Activated CD8-positive, alpha-beta memory T cell treated with anti-CD3 and anti-CD28 coated beads for 48 hours (primary cell): ENCODE results near the gene SGPL1.
"Not testable (repeated sequence)": the region's sequence is repeated elsewhere in the genome, so short reads cannot be mapped to it uniquely, and the experiment has no call there.

ENCODE experiments used
- DNase-seq, 3 experiments: peaks; one replicate each; pipeline ENCODE4 v3.0.0-alpha.2; 2020; ENCODE audit warnings: low read depth in 2 of 3, low spot score in 2 of 3

Gene SGPL1

GRCh38 chr10:70837660-70838059 is 21.9 kb downstream of the SGPL1 start:
- DNase-seq = no peak

DNA sequence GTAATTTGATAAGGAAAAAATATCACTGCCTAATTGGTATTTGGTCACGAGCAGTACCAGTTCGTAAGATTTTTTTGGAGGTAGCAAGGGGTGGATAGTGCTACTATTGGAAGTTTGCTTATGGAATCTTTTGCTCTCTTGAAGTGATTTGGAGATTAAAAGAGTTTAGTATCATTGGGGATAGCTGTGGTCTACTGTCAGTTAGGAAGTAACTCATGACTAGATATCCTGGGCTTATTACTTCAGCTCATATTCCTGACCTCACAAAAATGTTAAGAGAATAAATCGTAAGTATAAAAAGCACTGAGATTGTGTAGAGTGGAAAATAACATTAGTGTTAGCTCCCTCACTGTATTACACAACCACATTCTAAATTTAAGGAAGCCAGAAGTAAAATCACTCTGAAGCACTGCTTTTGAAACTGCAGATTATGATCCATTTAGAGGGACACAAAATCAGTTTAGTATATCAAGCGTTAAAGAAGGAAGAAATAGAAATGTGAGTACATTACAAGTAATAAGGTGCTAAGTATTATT is 22.6 kb downstream of the SGPL1 start:
- DNase-seq = no peak

DNA sequence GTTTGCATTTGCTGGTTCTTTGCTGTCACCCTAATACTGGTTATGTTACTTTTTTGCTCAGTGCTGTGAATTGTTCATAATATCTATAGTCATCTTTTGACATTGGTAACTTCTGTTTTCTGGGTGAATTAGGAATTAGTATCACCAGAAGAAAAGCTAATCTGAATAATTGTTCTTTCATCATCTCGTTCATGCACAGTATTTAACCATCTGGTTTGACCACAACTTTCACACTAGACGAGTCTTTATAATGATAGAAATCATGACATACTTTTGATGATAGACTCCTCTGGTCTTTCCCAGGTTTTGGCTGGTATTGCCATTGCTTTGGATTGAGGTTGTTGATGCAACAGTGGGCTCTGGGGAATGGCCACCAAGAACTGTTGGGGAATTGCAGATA is 25.1 kb downstream of the SGPL1 start:
- DNase-seq = no peak

GRCh38 chr10:70843333-70843732 is 27.6 kb downstream of the SGPL1 start:
- no peak for DNase-seq

DNA sequence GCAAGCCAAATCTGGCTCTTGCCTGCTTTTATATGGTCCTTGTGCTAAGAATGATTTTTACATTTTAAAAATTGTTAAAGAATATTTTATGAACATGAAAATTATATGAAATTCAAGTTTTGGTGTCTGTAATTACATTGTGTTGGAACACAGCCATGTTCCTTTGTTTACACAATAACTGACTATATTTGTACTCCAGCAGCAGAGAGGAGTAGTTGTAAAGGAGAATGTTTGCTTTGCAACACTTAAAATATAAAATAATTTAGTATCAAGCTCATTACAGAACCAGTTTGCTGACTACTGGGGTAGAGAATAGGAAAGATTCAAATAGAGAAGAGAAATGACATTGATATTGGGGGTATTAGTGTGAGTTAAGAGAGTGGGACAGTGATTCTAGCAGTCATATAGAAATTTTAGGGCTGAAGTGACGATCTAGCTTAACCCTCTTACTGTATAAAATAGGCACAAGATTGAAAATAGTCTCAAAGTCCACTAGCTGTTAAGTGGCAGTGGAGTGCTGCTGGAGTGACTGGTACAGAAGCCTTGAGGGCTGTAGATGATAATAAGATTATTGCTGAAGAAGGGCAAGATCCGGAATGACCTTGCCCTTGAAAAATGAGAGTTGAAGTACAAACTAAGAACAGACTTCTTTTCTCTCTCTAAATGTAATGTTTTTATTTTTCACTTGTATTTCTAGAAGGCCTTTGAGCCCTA is 28.2 kb downstream of the SGPL1 start:
- no peak for DNase-seq

- no peak for DNase-seq
Observed at GRCh38 chr10:70845256-70845655, 29.5 kb downstream of the SGPL1 start.

DNA sequence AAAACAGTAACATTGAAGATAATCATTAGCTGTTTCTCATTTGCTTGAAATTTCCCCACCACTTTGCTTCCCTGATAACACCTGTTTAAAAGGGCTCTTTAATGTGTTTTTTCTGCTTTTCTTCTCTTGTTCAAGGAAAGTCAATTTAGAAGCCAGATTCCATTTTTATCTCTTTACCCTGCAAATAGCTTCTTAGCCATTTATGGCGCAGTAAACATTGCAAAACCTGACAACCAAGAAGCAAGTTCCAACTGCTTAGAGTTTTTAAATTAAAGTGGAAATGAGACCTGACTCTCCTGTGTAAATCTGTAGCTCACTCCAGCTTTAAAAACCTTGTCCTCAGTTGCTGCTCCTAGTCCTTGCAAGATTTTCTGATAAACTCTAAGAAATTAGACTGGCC is 30.1 kb downstream of the SGPL1 start:
- DNase-seq = no peak

GRCh38 chr10:70846795-70847194 is 31.0 kb downstream of the SGPL1 start:
- no peak for DNase-seq

- DNase-seq = no peak
Observed at GRCh38 chr10:70847659-70848360, 32.1 kb downstream of the SGPL1 start.

DNA sequence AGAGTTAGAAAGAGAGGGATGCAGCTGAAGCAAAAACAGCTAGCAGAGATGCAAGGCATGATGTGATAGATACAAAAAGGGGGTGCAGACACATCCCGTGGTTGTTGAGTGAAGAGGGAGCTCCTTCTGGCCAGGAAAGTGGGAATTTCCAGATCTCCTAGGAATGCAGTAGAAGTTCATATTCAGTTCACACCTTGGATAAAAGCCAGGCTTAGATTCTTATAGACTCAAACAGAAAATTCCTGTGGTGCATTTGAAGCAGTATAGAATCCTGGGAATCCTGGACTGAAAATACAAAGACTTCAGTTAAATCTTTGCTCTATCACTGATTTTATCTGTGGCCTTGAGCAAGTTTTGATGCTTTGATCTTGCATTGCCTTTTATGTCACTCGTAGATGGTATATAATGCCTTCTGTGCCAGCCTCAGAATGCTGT is 33.9 kb downstream of the SGPL1 start:
- no peak for DNase-seq

- no peak for DNase-seq
Observed at GRCh38 chr10:70850097-70850496, 34.3 kb downstream of the SGPL1 start.

GRCh38 chr10:70851597-70852475 is 36.1 kb downstream of the SGPL1 start:
- DNase-seq = no peak

DNA sequence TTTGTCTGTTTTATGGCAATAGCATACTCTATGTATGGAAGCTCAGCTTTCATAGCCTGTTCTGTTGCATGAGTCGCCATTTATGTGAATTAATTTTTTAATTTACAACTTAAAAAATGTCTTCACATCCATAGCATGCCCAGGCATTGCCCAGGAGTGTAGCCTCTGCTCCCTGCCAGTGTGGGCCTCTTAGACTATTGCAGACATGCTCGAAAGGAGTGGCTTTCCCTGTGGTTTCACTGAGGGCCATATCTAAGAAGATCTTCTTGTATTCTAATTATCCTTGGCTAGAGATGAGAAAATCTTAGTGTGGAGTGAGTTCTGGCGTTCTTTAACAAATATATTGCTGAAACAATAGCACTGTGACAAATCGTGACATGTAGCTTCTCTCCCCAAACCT is 37.3 kb downstream of the SGPL1 start:
- no peak for DNase-seq

DNA sequence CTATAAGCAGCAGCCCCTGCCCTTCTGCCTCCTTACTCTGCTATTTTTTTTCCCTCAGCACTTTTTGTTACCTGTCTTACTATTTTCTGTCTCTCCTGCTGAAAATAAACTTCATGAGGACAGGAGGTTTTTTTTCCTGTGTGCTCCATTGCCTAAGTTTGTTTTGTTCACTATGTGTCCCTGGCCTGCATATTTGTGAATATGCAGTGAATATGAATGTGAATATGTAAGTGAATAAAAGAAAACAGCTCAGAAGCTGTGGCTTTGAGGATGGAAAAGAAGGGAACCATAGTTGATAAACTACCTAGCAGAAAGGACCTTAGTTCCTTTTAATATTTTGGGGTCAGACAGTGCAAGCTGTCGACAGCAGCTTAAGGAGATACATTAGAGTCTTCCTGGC is 37.7 kb downstream of the SGPL1 start:
- no peak for DNase-seq

GRCh38 chr10:70856454-70856853 is 40.7 kb downstream of the SGPL1 start:
- no peak for DNase-seq

- no peak for DNase-seq
Observed at GRCh38 chr10:70858759-70859158, 43.0 kb downstream of the SGPL1 start.

- not testable (repeated sequence) for DNase-seq
Observed at GRCh38 chr10:70861495-70862197, 45.9 kb downstream of the SGPL1 start.

GRCh38 chr10:70863470-70864160 is 47.9 kb downstream of the SGPL1 start:
- DNase-seq = no peak

- DNase-seq = no peak
Observed at GRCh38 chr10:70864935-70865334, 49.2 kb downstream of the SGPL1 start.

DNA sequence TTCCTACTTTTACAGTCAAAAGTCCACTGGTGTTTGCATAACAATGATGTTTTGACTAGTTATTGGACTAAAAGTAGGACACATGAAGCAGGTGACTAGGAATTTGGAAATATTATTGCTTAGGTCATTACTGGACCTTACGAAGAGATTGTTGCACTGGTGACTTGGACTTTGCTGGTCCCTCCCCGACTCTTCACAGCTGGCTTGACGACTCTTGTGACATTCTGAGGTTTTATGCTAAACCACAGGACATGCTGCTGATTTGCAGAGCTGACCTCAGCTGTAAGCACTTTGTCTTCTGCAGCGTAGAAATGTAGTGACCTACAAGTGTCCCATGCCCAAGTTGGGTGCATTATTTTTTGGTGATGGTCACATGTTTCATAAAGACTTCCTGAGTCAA is 50.7 kb downstream of the SGPL1 start:
- DNase-seq = no peak
